Measurements from ENCODE around the gene CASKIN2. TPM values are rescaled to one million over a fixed set of nuclear protein-coding genes. Genes with fewer than 3 reads are reported as not detected.

The CASKIN2 gene
- total RNA-seq, 1 experiment from 2014 or later, result 37.0 TPM

DNA sequence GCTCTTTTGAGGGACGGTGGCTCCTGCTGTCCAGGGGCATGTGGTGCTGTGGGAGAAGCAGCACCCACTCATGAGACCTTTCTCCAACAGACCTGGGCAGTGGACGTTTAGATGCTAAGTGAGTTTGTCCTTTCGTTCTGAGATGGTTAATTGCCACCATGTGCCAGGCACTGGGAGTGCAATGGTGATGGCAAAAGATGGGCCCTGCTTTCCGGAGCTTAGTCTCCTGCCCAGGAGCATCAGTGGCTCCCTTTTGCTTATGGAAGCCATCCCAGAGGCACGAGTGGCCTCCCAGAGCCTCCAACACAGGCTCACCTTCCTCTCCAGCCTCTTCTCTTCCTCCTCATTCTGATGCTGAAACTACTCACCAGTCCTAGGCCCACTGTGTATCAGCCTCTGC lies 28.4 kb downstream of the CASKIN2 start:
- Histone ChIP-seq H3K56ac (ENCODE audit: insufficient read length, low read depth, low read length) (no peak overlapping the region), H2BK120ac (ENCODE audit: low read depth, low read length, poor library complexity, severe bottlenecking) (no peak overlapping the region), H3K23me2 (ENCODE audit: insufficient read length, low read depth, low read length, poor library complexity, severe bottlenecking) (no peaks in the 10 kb centered on the region), H3K9ac (ENCODE audit: extremely low read depth, insufficient read length, low read length) (no peak overlapping the region), H3K4me2 (ENCODE audit: insufficient read depth, insufficient read length, low read length) (no peak overlapping the region), H2BK20ac (ENCODE audit: low read depth, low read length, poor library complexity, severe bottlenecking) (no peak overlapping the region), H3K79me2 (ENCODE audit: insufficient read depth, low read length) (no peaks in the 10 kb centered on the region), H4K20me1 (ENCODE audit: control insufficient read depth, insufficient read depth, insufficient read length) (no peaks in the 10 kb centered on the region), H3K27me3 (ENCODE audit: insufficient read depth, low read length) (no peaks in the 10 kb centered on the region), H3K14ac (ENCODE audit: insufficient read depth, low read length) (no peak overlapping the region), H3K79me1 (ENCODE audit: insufficient read depth, low read depth, low read length, poor library complexity, severe bottlenecking) (no peaks in the 10 kb centered on the region), H3T11ph (ENCODE audit: low read length) (no peak overlapping the region), H2BK5ac (ENCODE audit: insufficient read length, low read length) (no peak overlapping the region), H2BK15ac (ENCODE audit: low read depth, low read length) (no peak overlapping the region), H4K5ac (ENCODE audit: insufficient read length, low read depth, low read length) (no peak overlapping the region), H3K4ac (ENCODE audit: low read depth, low read length) (no peak overlapping the region), H2AFZ (ENCODE audit: low read length) (no peak overlapping the region), H2BK12ac (ENCODE audit: insufficient read length, low read depth, low read length) (no peak overlapping the region), H3K9me3 (ENCODE audit: control insufficient read depth, low read depth, low read length) (no peaks in the 10 kb centered on the region), H4K91ac (ENCODE audit: insufficient read length, low read depth, low read length) (no peak overlapping the region), H2AK5ac (ENCODE audit: insufficient read length, low read length) (no peak overlapping the region), H3K4me1 (ENCODE audit: insufficient read depth, low read length) (no peaks in the 10 kb centered on the region), H3K27ac (ENCODE audit: insufficient read length, low read depth, low read length) (no peak overlapping the region), H3K23ac (ENCODE audit: insufficient read length, low read depth, low read length) (no peak overlapping the region), H4K8ac (replicated peaks; ENCODE audit: insufficient read length, low read depth, low read length) (no peak overlapping the region), H3K18ac (ENCODE audit: insufficient read length, low read depth, low read length) (no peak overlapping the region)
- no peaks in the 10 kb centered on the region for H3K27me3 Mint-ChIP-seq (ENCODE audit: low read depth)
- H3K27ac Mint-ChIP-seq, result peak overlapping the region in 2 of 3 experiments; percentile 59 to 81; a peak in 5 of 7 replicates
- no peak for DNase-seq
- H3K4me3 Mint-ChIP-seq, result no peak overlapping the region
- H3K36me3 Mint-ChIP-seq (ENCODE audit: insufficient read depth in 1 of 3, low read depth in 3 of 3), result peaks cover 1 to 9% (median 4%) of the 10 kb centered on the region in 3 experiments; a peak in 4 of 7 replicates
- no peaks in the 10 kb centered on the region for H3K9me3 Mint-ChIP-seq
- TF ChIP-seq, protein P1, sequence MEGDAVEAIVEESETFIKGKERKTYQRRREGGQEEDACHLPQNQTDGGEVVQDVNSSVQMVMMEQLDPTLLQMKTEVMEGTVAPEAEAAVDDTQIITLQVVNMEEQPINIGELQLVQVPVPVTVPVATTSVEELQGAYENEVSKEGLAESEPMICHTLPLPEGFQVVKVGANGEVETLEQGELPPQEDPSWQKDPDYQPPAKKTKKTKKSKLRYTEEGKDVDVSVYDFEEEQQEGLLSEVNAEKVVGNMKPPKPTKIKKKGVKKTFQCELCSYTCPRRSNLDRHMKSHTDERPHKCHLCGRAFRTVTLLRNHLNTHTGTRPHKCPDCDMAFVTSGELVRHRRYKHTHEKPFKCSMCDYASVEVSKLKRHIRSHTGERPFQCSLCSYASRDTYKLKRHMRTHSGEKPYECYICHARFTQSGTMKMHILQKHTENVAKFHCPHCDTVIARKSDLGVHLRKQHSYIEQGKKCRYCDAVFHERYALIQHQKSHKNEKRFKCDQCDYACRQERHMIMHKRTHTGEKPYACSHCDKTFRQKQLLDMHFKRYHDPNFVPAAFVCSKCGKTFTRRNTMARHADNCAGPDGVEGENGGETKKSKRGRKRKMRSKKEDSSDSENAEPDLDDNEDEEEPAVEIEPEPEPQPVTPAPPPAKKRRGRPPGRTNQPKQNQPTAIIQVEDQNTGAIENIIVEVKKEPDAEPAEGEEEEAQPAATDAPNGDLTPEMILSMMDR (conservative IDR thresholded peaks at IDR 0.05), result no peak
- H3K4me1 Mint-ChIP-seq, result peaks cover 11 to 13% of the 10 kb centered on the region in 2 experiments
- no CpG with 5 or more reads among the region's 5 CpGs for WGBS (ENCODE audit: extremely low coverage, insufficient read length, low lambda C conversion rate)
